Esophagus (tissue), 2 donors: Measurements from ENCODE around the gene PHF3. TPM values are rescaled to one million over a fixed set of nuclear protein-coding genes. Genes with fewer than 3 reads are reported as not detected.

Experiments used
- H3K27ac ChIP-seq, 2 donors: one replicate each; pipeline ENCODE4 v1.5.1; 2013; ENCODE audit warnings: low read depth in 2 of 2, mild to moderate bottlenecking in 2 of 2, inconsistent platforms in 1 of 2, low read length in 1 of 2, moderate library complexity in 1 of 2
- H3K27me3 ChIP-seq, 2 donors: one replicate each; pipeline ENCODE4 v1.6.1; 2013; ENCODE audit warnings: low read length in 2 of 2, control low read depth in 1 of 2, mild to moderate bottlenecking in 1 of 2; ENCODE audit not compliant: insufficient read depth in 2 of 2, control insufficient read depth in 1 of 2
- H3K36me3 ChIP-seq, 2 donors: one replicate each; pipeline ENCODE4 v1.6.1; 2013; ENCODE audit warnings: low read length in 1 of 2; ENCODE audit not compliant: control insufficient read depth in 2 of 2, insufficient read depth in 2 of 2
- H3K4me1 ChIP-seq, 2 donors: one replicate each; pipeline ENCODE4 v1.6.1; 2013; ENCODE audit warnings: low read length in 1 of 2; ENCODE audit not compliant: control insufficient read depth in 2 of 2, insufficient read depth in 2 of 2
- H3K4me3 ChIP-seq, 2 donors: one replicate each; pipeline ENCODE4 v1.5.1; 2013; ENCODE audit warnings: low read length in 2 of 2, mild to moderate bottlenecking in 2 of 2, low read depth in 1 of 2, moderate library complexity in 1 of 2
- H3K9me3 ChIP-seq, 2 donors: one replicate each; pipeline ENCODE4 v1.6.1; 2013; ENCODE audit warnings: mild to moderate bottlenecking in 2 of 2, low read depth in 1 of 2, low read length in 1 of 2, moderate library complexity in 1 of 2; ENCODE audit not compliant: control insufficient read depth in 2 of 2, insufficient read depth in 1 of 2
- WGBS, 2 donors: extraction: QIAGEN DNeasy Blood & Tissue Kit; methylation state at CpG; one replicate each; pipeline ENCODE4 v1.1.7; 2013; 5-methylcytosine and 5-hydroxymethylcytosine counted together
- polyA plus RNA-seq, 2 donors: library from polyadenylated mRNA; stranded (reverse); fragments of 200-250 nt; gene quantifications; one replicate each; pipeline ENCODE4 v1.2.3, GENCODE V29; 2013
- donor health status: healthy with polysubstance abuse.
- donor health status: Bipolar disorder and iron deficiency.

PHF3 gene
- polyA plus RNA-seq, 2 donors: 4.3 to 5.7 TPM

DNA sequence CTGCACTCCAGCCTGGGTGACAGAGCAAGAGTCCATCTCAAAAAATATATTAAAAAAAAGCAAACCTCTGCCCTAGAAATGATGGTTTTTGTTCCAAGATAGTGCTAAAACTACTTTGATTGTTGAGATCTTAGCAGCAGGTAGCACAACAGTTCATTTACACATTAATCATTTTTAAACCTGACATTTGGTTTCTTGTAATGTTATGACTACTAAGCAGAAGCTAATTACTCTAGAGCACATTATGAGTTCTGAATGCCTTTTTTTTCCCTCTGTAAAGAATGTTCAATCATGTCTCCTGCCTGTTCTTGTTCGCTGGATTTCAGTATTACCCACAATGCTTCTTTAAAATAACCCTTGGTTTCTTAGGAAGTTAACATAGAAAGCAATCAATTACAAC is 24.7 kb upstream of the PHF3 start:
- WGBS, 2 donors: 18 to 50% methylated on average over 1 of the region's 1 CpG
- Histone ChIP-seq H3K27me3 (no peaks in the 10 kb centered on the region), H3K27ac (no peak overlapping the region), H3K4me1 (no peaks in the 10 kb centered on the region), H3K4me3 (no peak overlapping the region), H3K36me3 (no peaks in the 10 kb centered on the region), H3K9me3 (no peaks in the 10 kb centered on the region)

DNA sequence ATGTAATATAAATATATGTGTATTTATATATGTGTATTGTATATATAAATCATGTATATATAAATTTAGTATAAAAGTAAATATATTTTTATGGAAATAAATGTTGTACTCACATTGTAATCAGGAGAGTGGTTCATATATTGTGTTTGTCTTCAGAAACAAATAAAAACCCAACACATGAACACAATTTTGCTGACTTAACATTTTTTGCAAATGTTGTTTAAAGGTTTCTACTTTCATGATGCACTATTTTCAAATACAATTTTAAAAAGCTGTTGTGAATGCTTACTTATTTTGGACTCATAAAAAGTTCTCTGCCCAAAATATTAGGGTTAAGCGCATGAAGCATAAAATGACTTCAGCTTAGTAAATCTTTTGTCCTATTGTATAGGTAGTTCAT is 24.0 kb upstream of the PHF3 start:
- Histone ChIP-seq H3K36me3 (no peaks in the 10 kb centered on the region), H3K4me3 (no peak overlapping the region), H3K27me3 (no peaks in the 10 kb centered on the region), H3K9me3 (no peaks in the 10 kb centered on the region), H3K27ac (no peak overlapping the region), H3K4me1 (no peaks in the 10 kb centered on the region)
- WGBS, 2 donors: 92 to 98% methylated on average over 1 of the region's 1 CpG

DNA sequence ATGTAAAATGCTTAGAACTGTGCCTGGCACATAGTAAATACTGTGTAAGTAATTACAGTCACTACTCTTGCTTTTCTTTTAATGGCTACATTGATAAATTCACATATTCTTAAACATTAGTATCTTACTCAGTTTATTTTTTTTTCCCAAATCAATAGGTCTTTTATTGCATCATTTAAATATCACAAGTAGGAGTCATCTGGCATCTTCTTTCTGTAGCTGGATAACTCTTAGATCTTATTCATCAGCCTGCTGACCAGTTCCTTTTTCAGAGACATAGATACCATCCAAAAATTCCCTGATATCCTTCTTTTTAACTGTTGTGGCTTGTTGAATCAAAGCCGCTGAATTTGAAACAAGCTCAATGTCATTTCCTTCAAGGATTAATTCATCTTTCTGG is 20.0 kb upstream of the PHF3 start:
- WGBS, 2 donors: 80 to 86% methylated on average over 1 of the region's 1 CpG
- no peaks in the 10 kb centered on the region for H3K36me3 ChIP-seq
- H3K27me3 ChIP-seq: no peaks in the 10 kb centered on the region
- H3K9me3 ChIP-seq: no peaks in the 10 kb centered on the region
- H3K27ac ChIP-seq: no peak overlapping the region
- no peak overlapping the region for H3K4me3 ChIP-seq
- H3K4me1 ChIP-seq: no peaks in the 10 kb centered on the region

DNA sequence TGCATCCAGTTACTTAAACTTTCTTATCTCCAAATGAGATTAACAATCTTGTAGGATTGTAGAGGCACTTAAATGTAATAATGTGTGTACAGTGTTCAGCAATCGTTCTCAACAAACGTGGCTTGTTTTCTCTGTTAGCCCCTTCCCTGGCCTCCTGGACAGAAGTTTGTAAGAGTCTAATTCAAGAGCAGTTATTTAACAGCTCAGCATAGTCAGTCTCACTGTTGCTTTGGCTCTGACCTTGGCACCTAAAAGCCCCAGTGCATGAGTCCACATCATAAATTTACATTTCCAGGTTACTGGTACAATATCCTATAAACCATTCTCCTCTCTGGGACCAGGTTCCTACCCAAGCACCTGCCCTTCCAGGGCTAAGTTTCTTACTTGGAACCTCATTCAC is 11.5 kb upstream of the PHF3 start:
- Histone ChIP-seq H3K27ac (no peak overlapping the region), H3K36me3 (no peaks in the 10 kb centered on the region), H3K27me3 (no peaks in the 10 kb centered on the region), H3K4me3 (no peak overlapping the region), H3K9me3 (no peaks in the 10 kb centered on the region), H3K4me1 (no peaks in the 10 kb centered on the region)
- WGBS, 2 donors: 67 to 82% methylated on average over 2 of the region's 2 CpGs

DNA sequence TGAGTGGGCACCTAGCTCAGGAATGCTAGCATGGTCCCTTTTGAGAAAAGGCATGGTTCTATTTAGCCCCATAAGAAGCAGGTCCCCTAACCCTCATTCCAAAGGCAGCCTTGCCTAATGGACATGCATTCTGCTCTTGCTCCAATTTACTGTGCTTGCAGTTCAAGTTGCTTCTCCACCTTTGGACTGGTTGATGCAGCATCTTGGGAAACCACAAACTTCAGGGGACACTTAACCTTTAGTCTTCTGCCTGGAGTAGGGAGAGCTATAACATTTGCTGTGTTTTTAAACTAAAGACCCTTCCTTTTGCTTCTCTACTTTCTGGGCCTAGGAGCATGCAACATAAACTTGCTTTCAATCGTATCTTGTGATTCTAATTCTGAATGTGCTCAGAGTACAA is 5.1 kb upstream of the PHF3 start:
- Histone ChIP-seq H3K9me3 (no peaks in the 10 kb centered on the region), H3K4me1 (no peaks in the 10 kb centered on the region), H3K36me3 (no peaks in the 10 kb centered on the region), H3K4me3 (no peak overlapping the region), H3K27me3 (no peaks in the 10 kb centered on the region), H3K27ac (no peak overlapping the region)
- 91 to 94% methylated on average over 1 of the region's 1 CpG for WGBS, 2 donors

DNA sequence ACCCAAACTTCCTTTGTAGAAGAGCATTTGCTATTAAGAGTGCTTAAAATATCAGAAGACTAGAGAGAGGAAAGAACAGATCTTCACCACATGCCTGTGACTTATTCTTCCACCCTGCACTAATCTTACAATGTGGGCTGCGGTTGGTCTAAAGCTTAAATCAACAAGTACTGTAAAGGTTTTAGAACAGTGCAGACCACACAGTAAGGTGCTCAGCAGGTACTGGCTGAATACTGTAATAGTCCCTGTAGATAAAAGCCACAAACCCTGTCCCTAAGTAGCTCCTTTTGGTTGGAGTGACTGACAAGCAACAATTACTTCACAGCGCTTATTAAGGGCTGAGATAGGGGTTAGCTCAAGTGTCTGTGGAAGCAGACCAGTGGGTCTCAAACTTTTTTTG is 972 bp upstream of the PHF3 start:
- Histone ChIP-seq H3K4me3 (peak overlapping the region in 1 of 2 donors; percentile 74), H3K27me3 (no peaks in the 10 kb centered on the region), H3K4me1 (no peaks in the 10 kb centered on the region), H3K36me3 (no peaks in the 10 kb centered on the region), H3K27ac (no peak overlapping the region), H3K9me3 (no peaks in the 10 kb centered on the region)
- WGBS, 2 donors: 35% methylated on average over 2 of the region's 2 CpGs

DNA sequence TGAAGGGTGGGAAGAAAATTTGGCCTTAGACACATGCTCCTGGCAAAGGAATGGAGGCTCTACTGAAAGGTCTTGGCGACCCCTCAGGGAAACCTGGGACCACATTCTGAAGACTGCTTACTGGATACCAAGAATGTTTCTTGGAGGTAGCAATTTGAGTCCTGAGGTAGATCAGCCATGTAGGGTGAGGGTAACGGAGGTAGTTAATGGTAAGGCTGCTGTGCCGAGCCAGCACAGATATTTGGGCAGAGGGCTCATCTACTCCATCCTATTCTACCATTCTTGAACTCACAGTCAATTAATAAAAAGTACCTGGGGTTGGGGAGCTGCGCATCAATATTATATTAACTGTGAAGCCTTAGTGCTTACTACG is 401 bp upstream of the PHF3 start:
- Histone ChIP-seq H3K4me3 (peak overlapping the region; percentile 74 to 80), H3K4me1 (no peaks in the 10 kb centered on the region), H3K9me3 (no peaks in the 10 kb centered on the region), H3K36me3 (no peaks in the 10 kb centered on the region), H3K27ac (peak overlapping the region; percentile 48 to 92), H3K27me3 (no peaks in the 10 kb centered on the region)
- 4 to 6% methylated on average over 5 of the region's 5 CpGs for WGBS, 2 donors

DNA sequence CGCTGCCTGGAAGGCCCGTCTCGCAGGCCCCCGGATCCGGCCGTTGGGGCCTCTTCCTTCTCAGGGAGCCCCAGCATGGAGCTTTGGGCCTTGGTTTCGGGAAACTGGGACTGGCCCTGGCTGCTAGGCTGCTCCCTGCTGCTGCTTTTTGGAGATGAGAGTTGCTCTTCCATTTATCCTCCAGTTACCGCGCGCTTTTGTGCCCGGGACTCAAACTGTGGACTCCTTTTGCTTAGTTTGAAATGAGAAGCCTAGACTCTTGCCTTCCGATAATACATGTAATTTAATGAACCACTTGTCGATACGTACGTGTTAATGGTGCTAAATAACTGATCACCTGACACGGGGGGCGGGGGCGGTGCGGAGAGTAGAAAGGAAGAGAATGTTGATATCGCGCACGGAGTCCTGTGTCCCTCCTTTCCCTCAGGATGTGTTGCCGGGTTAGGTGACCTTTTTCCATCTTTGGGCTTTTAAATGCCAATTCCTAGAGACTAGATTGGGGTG is 968 bp downstream of the PHF3 start:
- Histone ChIP-seq H3K27ac (peak overlapping the region; percentile 87 to 92), H3K4me1 (peaks cover 0 to under 1% of the 10 kb centered on the region in 2 donors), H3K4me3 (peak overlapping the region; percentile 74 to 80), H3K27me3 (no peaks in the 10 kb centered on the region), H3K9me3 (no peaks in the 10 kb centered on the region), H3K36me3 (no peaks in the 10 kb centered on the region)
- WGBS, 2 donors: 0% methylated on average over 23 of the region's 23 CpGs

DNA sequence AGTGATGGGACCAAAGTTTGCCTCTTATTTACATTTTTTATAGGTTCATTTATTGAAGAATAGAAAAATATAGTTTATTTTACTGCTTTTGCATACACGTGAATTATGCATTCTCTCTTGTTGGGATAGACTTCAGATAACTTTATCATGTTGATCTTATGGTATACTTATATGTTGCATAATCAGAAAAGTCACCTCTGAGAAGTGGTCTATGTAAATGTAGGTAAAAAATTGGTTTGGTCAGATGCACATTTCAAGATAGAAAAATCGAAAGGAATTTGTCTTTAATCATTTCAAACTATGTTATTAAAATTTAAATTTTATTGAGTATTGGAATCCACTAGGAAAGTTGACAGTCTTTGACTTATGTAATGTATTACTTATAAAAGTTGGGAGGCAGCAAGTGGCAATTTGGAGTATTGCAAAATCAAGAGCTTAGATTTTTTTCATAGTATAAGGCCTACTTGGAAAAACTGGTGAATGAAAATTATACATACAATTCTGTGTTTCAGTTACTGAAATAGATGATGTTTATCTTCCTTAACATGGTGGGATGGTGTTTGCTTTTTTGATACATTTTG is 2.4 kb downstream of the PHF3 start:
- Histone ChIP-seq H3K4me1 (peaks cover 0 to 2% of the 10 kb centered on the region in 2 donors), H3K4me3 (no peak overlapping the region)
- 36 to 38% methylated on average over 2 of the region's 2 CpGs for WGBS, 2 donors

DNA sequence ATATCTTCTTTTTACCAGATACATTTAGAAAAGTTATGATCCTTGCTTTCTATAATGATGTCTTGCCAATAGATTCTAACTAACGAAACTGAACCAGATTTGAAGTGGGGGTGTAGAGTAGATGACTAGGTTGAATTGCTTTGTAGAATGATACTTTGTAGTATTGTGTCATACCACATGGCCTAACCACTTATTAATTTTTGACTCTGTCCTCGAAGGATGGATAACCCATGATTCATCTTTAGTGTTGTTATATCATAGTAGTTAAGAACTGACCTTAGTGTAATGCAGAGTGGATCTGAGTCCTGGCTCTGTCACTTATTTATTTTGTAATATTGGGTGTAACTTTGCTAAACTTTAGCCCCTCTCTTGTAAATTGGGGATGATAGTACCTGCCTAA is 4.5 kb downstream of the PHF3 start:
- 41 to 55% methylated on average over 2 of the region's 2 CpGs for WGBS, 2 donors

More for the DNA sequence above, 2.4 kb downstream of the PHF3 start:
- H3K36me3 ChIP-seq: no peaks in the 10 kb centered on the region
- no peak overlapping the region for H3K27ac ChIP-seq
- H3K27me3 ChIP-seq: no peaks in the 10 kb centered on the region
- H3K9me3 ChIP-seq: no peaks in the 10 kb centered on the region

More for the DNA sequence above, 4.5 kb downstream of the PHF3 start:
- peaks cover 2 to 4% of the 10 kb centered on the region in 2 donors for H3K4me1 ChIP-seq
- no peaks in the 10 kb centered on the region for H3K27me3 ChIP-seq
- H3K4me3 ChIP-seq: no peak overlapping the region
- H3K9me3 ChIP-seq: no peaks in the 10 kb centered on the region
- H3K27ac ChIP-seq: no peak overlapping the region
- H3K36me3 ChIP-seq: no peaks in the 10 kb centered on the region
